Measurements from ENCODE around the gene SLN. TPM values are rescaled to one million over a fixed set of nuclear protein-coding genes. Genes with fewer than 3 reads are reported as not detected.
"Not testable (repeated sequence)": the region's sequence is repeated elsewhere in the genome, so short reads cannot be mapped to it uniquely, and the experiment has no call there.

SLN gene
- 1.9 TPM in 1 of 2 replicates, not detected in the other for total RNA-seq (2014; rRNA removed; shearing (Covaris generic))

- DNase-seq (ENCODE audit: low spot score), result no peak
These were observed at the start of gene SLN for GRCh38 chr11:107711861-107712755. TSS of gene SLN (minus strand) at chr11:107712056.

GRCh38 chr11:107758719-107759355, 47.0 kb upstream of the SLN start:
- DNase-seq (ENCODE audit: low spot score), result not testable (repeated sequence)

- peak; percentile 13 for DNase-seq (ENCODE audit: low spot score)
These were observed 45.8 kb upstream of the SLN start for GRCh38 chr11:107757661-107758060.

- no peak for DNase-seq (ENCODE audit: low spot score)
These were observed 44.7 kb upstream of the SLN start for GRCh38 chr11:107756553-107756952.

GRCh38 chr11:107752949-107753822, 41.3 kb upstream of the SLN start:
- no peak for DNase-seq (ENCODE audit: low spot score)

GRCh38 chr11:107752508-107752907, 40.7 kb upstream of the SLN start:
- no peak for DNase-seq (ENCODE audit: low spot score)

- no peak for DNase-seq (ENCODE audit: low spot score)
These were observed 39.2 kb upstream of the SLN start for GRCh38 chr11:107751082-107751481.

- DNase-seq (ENCODE audit: low spot score), result no peak
These were observed 38.5 kb upstream of the SLN start for GRCh38 chr11:107750313-107750712.

GRCh38 chr11:107747622-107748021, 35.8 kb upstream of the SLN start:
- no peak for DNase-seq (ENCODE audit: low spot score)

GRCh38 chr11:107744736-107745135, 32.9 kb upstream of the SLN start:
- DNase-seq (ENCODE audit: low spot score), result no peak

- DNase-seq (ENCODE audit: low spot score), result no peak
These were observed 31.3 kb upstream of the SLN start for GRCh38 chr11:107743191-107743590.

GRCh38 chr11:107741044-107741823, 29.4 kb upstream of the SLN start:
- peak; percentile 40 for DNase-seq (ENCODE audit: low spot score)

GRCh38 chr11:107740271-107740670, 28.4 kb upstream of the SLN start:
- no peak for DNase-seq (ENCODE audit: low spot score)

- no peak for DNase-seq (ENCODE audit: low spot score)
These were observed 24.7 kb upstream of the SLN start for GRCh38 chr11:107736546-107736945.

- no peak for DNase-seq (ENCODE audit: low spot score)
These were observed 21.7 kb upstream of the SLN start for GRCh38 chr11:107733518-107733917.

- DNase-seq (ENCODE audit: low spot score), result no peak
These were observed 20.8 kb upstream of the SLN start for GRCh38 chr11:107732689-107733051.

- no peak for DNase-seq (ENCODE audit: low spot score)
These were observed 20.3 kb upstream of the SLN start for GRCh38 chr11:107731941-107732688.

GRCh38 chr11:107722662-107723061, 10.8 kb upstream of the SLN start:
- no peak for DNase-seq (ENCODE audit: low spot score)

GRCh38 chr11:107721207-107721606, 9.4 kb upstream of the SLN start:
- no peak for DNase-seq (ENCODE audit: low spot score)

- no peak for DNase-seq (ENCODE audit: low spot score)
These were observed 8.5 kb upstream of the SLN start for GRCh38 chr11:107720303-107720774.

All from H4 (cell line).